ENCODE measurements around the gene C10orf71.

The C10orf71 gene

GRCh38 chr10:49371967-49372366, 73.0 kb downstream of the C10orf71 start:
- DNase-seq = no peak

- DNase-seq = no peak
Observed at GRCh38 chr10:49373361-49373760, 74.4 kb downstream of the C10orf71 start.

- no peak for DNase-seq
Observed at GRCh38 chr10:49374740-49375139, 75.8 kb downstream of the C10orf71 start.

GRCh38 chr10:49375611-49376010, 76.6 kb downstream of the C10orf71 start:
- no peak for DNase-seq
